Measurements from ENCODE around the gene CYP24A1. TPM values are rescaled to one million over a fixed set of nuclear protein-coding genes. Genes with fewer than 3 reads are reported as not detected.

The CYP24A1 gene
- total and polyA plus RNA-seq, 2 of the 13 experiments (the other 11 are each of a cell fraction or from before 2014, with no cell fraction given): 9.4 to 32.7 TPM

DNA sequence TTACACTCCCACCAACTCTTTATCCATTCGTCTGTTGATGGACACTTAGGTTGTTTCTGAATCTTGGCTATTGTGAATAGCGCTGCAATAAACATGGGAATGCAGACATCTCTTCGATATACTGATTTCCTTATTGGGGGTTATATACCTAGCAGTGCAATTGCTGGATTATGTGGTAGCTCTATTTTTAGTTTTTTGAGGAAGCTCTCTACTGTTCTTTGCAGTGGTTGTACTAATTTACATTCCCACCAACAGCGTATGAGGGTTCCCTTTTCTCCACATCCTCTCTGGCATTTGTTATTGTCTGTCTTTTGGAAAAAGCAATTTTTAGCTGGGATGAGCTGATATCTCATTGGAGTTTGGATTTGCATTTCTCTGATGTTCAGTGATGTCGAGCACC lies 29.5 kb upstream of the CYP24A1 start:
- POLR2A ChIA-PET: no interaction called here
- Histone ChIP-seq H3K79me2 (ENCODE audit: insufficient read depth, low read length) (peaks cover 2% of the 10 kb centered on the region), H4K20me1 (ENCODE audit: insufficient read depth, low read length) (no peaks in the 10 kb centered on the region), H3K9me3 (ENCODE audit: low read length) (no peaks in the 10 kb centered on the region), H3K36me3 (replicated peaks in 1 of 2; ENCODE audit: control insufficient read depth in 1 of 2, insufficient read depth in 2 of 2, low read length in 2 of 2) (no peaks in the 10 kb centered on the region), H2AFZ (ENCODE audit: low read length) (no peak overlapping the region), H3K27ac (ENCODE audit: extremely low read length, insufficient read depth, low read length) (no peak overlapping the region), H3K9ac (ENCODE audit: insufficient read depth, low read depth, low read length) (no peak overlapping the region), H3K4me1 (ENCODE audit: insufficient read depth, low read length) (peaks cover 29% of the 10 kb centered on the region), H3K4me3 (replicated peaks in 1 of 3; ENCODE audit: insufficient read depth in 1 of 3, low read depth in 2 of 3, low read length in 3 of 3) (no peak overlapping the region), H3K27me3 (ENCODE audit: control insufficient read depth in 1 of 2, insufficient read depth in 2 of 2, low read length in 2 of 2) (peaks cover 0 to 14% of the 10 kb centered on the region in 2 experiments; a peak in 1 of 5 replicates), H3K4me2 (ENCODE audit: low read depth, low read length) (no peak overlapping the region)
- in situ Hi-C loops (cut with HindIII; ENCODE audit: extremely low pct_ligation_motif_present, low pct_unique_long_range_greater_than_20kb): loop anchor here (10.0 to 25.0 kb wide), 2 partner anchors 628 to 1116 kb away; no protein-coding TSS in a partner anchor
- no TSS peak for BruUV-seq (replicated peaks)
- FAIRE-seq (no peak), DNase-seq (ENCODE audit: low spot score) (no peak), ATAC-seq (no peak)
- intact Hi-C loops (cut with micrococcal nuclease; ENCODE audit: unreplicated experiment): no loop called here
- WGBS (ENCODE audit: low lambda C conversion rate): 35% methylated on average over 5 of the region's 5 CpGs
- CTCF ChIA-PET (ENCODE audit: low intra/inter-chr PET ratio, low total read pairs): no interaction called here
- TF ChIP-seq SKI (IDR thresholded peaks at IDR 0.05; ENCODE audit: partially characterized antibody) (no peak), DPF2 (CRISPR knock-in tag; IDR thresholded peaks at IDR 0.05; ENCODE audit: borderline replicate concordance, low read depth) (no peak), ZNF350 (CRISPR knock-in tag; IDR thresholded peaks at IDR 0.05; ENCODE audit: borderline replicate concordance, low read depth) (no peak), ZBTB46 (CRISPR knock-in tag; IDR thresholded peaks at IDR 0.05; ENCODE audit: borderline replicate concordance) (no peak), ZNF253 (CRISPR knock-in tag; IDR thresholded peaks at IDR 0.05; ENCODE audit: borderline replicate concordance) (no peak), ZNF276 (CRISPR knock-in tag; IDR thresholded peaks at IDR 0.05; ENCODE audit: low read depth) (no peak), NFATC3 (CRISPR knock-in tag; IDR thresholded peaks at IDR 0.05) (no peak), FLYWCH1 (CRISPR knock-in tag; IDR thresholded peaks at IDR 0.05) (no peak), ZNF468 (CRISPR knock-in tag; IDR thresholded peaks at IDR 0.05) (no peak), YEATS4 (CRISPR knock-in tag; IDR thresholded peaks at IDR 0.05; ENCODE audit: borderline replicate concordance) (no peak), MAFF (IDR thresholded peaks at IDR 0.05; ENCODE audit: low read depth, low read length) (no peak), SUZ12 (IDR thresholded peaks at IDR 0.05; ENCODE audit: low read depth, low read length) (no peak), AGO1 (IDR thresholded peaks at IDR 0.05; ENCODE audit: low read depth, low read length, poor library complexity, severe bottlenecking) (no peak)
- TF ChIP-seq, protein P1, sequence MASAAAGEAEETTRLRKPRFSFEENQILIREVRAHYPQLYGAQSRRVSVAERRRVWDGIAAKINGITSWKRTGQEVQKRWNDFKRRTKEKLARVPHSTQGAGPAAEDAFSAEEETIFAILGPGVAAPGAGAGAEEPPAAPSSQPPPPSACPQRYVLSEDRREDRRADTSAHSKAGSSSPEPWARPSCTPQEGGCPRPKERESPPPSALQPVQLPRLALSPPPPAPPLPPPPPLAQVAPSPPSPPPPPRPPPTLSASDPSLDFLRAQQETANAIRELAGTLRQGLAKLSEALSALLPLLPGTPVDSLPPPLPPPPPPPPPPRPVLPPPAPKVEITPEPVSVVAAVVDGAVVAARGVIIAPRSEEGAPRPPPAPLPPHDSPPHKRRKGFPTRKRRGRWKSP (CRISPR knock-in tag; IDR thresholded peaks at IDR 0.05): no peak
- TF ChIP-seq, protein P2, sequence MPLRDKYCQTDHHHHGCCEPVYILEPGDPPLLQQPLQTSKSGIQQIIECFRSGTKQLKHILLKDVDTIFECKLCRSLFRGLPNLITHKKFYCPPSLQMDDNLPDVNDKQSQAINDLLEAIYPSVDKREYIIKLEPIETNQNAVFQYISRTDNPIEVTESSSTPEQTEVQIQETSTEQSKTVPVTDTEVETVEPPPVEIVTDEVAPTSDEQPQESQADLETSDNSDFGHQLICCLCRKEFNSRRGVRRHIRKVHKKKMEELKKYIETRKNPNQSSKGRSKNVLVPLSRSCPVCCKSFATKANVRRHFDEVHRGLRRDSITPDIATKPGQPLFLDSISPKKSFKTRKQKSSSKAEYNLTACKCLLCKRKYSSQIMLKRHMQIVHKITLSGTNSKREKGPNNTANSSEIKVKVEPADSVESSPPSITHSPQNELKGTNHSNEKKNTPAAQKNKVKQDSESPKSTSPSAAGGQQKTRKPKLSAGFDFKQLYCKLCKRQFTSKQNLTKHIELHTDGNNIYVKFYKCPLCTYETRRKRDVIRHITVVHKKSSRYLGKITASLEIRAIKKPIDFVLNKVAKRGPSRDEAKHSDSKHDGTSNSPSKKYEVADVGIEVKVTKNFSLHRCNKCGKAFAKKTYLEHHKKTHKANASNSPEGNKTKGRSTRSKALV (CRISPR knock-in tag; IDR thresholded peaks at IDR 0.05): no peak
